GM12892 (cell line): ENCODE measurements around the gene HOXA5.

ENCODE experiments used
- POLR2A ChIP-seq: IDR thresholded peaks from 2 replicates; pipeline ENCODE4 v1.6.1; 2011; ENCODE audit warnings: low read depth, low read length, control low read depth
- POLR2AphosphoS5 ChIP-seq: IDR thresholded peaks from 2 replicates; pipeline ENCODE4 v1.6.1; 2011; ENCODE audit warnings: low read depth, low read length, control low read depth
- TAF1 ChIP-seq: IDR thresholded peaks from 2 replicates; pipeline ENCODE4 v1.6.1; 2011; ENCODE audit warnings: low read depth, mild to moderate bottlenecking, control low read depth, low read length, borderline replicate concordance

DNA sequence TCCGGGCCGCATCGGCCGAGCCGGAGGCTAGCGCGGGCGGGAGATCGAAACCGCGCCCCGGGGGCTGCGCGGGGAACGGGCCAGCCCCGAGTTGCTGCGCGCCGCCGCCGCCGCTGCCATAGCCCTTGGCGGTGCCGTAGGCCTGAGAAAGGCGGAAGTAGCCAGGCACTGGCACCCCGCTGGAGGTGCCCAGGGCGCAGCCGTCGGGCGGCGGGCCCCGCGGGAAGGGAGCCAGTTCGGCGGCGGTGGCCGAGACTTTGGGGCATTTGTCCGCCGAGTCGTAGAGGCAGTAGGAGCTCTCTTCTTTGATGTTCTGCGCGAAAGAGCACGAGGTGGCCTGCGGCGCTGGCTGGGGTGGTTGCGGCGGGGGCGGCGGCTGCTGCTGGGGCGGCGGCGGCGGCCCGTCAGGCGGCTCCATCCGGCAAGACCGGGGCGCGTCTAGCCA is 30.1 kb upstream of the HOXA5 start:
- TF ChIP-seq TAF1 (no peak), POLR2A (no peak), POLR2AphosphoS5 (no peak)
